D721Med (cell line): Measurements from ENCODE around the gene PTX3.

Source experiments
- DNase-seq: peaks from one replicate; pipeline ENCODE4 v3.0.0; 2011; ENCODE audit warnings: low spot score; ENCODE audit not compliant: insufficient read length
- FAIRE-seq: peaks from 2 replicates; lab custom pipeline; 2011; peaks lifted over from hg19 to GRCh38; lab: Jason Lieb, UNC
- TF ChIP-seq, protein P1 (sequence below): IDR thresholded peaks from 2 replicates; pipeline ENCODE4 v1.5.1; 2012; ENCODE audit warnings: mild to moderate bottlenecking, control low read depth; ENCODE audit not compliant: insufficient read depth; ENCODE audit errors: missing control alignments

The PTX3 gene

DNA sequence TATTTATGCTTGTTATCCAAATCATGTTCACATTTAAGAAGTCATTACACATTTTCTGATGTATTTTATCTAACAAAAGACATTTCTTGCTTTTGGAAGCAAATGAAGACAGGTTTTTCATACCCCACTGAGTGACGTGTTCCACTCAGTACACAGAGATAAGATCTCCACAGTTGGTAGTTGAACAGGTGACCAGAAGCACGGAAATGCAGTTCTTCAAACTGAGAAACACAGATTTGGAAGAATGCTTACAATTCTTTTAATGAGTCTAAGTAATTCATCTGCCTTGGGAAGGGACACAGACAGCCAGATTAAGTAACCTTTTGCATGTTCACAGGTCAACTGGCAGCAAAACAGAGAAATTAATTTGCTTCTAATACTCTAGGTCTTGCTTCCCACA is 23.1 kb downstream of the PTX3 start:
- no peak for FAIRE-seq
- TF ChIP-seq, protein P1, sequence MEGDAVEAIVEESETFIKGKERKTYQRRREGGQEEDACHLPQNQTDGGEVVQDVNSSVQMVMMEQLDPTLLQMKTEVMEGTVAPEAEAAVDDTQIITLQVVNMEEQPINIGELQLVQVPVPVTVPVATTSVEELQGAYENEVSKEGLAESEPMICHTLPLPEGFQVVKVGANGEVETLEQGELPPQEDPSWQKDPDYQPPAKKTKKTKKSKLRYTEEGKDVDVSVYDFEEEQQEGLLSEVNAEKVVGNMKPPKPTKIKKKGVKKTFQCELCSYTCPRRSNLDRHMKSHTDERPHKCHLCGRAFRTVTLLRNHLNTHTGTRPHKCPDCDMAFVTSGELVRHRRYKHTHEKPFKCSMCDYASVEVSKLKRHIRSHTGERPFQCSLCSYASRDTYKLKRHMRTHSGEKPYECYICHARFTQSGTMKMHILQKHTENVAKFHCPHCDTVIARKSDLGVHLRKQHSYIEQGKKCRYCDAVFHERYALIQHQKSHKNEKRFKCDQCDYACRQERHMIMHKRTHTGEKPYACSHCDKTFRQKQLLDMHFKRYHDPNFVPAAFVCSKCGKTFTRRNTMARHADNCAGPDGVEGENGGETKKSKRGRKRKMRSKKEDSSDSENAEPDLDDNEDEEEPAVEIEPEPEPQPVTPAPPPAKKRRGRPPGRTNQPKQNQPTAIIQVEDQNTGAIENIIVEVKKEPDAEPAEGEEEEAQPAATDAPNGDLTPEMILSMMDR: no peak
- DNase-seq: no peak

DNA sequence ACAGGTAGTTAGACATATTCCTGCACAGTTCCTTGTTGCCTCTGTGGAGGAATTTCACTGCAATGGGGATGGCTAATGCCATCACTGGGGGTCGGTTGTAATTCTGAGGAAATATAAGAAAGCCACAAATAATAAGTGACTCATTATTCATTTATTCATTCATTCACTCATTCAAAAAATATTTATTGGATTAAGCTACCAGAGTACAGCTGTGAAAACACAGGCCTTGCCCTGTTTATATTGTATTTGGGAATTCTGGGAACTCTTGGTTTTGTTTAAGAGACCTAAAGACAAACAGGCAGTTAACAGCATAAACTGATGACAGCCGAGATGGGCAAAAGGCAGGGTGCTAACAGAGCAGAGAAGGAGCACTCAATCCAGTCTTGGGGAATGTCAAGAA is 23.6 kb downstream of the PTX3 start:
- FAIRE-seq (no peak), DNase-seq (no peak)
- TF ChIP-seq, protein P1: no peak

DNA sequence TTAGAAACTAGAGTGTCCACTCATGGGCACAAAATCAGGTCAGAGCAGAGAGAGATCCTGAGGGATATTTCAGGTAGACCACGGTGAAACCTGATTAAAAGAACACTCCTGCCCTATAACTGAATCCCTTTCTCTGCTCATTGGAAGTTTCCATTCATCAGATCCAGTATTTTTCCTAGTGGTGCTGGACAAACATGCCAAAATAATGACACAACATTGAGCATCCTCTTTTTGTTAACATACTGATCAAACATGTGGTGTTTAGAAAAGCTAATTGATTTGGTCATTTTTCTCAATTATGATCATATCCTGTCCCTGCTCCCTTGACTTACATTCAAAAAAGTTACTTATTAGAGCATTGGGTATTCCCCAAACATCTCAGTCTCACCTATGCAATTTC is 27.2 kb downstream of the PTX3 start:
- TF ChIP-seq, protein P1: no peak
- no peak for DNase-seq
- FAIRE-seq: no peak

DNA sequence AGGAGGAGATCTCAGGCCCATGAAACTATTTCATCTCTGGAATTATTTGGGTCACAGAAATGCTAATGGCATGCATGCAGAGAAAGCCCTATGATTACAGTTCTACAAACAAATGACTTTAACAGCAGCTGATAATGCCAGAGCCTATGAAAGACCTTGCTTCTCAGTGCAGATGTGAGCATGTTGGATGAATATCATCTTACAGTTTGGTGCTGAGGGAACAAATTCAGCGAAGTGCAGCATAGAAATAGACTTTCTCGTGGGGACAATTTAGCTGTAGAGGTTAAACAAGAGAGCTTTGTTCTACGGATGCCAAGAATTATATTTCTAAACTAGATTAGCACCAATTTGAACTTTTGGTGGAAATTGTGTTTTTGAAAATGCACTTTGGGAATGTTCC is 27.7 kb downstream of the PTX3 start:
- TF ChIP-seq, protein P1: no peak
- DNase-seq (no peak), FAIRE-seq (no peak)

DNA sequence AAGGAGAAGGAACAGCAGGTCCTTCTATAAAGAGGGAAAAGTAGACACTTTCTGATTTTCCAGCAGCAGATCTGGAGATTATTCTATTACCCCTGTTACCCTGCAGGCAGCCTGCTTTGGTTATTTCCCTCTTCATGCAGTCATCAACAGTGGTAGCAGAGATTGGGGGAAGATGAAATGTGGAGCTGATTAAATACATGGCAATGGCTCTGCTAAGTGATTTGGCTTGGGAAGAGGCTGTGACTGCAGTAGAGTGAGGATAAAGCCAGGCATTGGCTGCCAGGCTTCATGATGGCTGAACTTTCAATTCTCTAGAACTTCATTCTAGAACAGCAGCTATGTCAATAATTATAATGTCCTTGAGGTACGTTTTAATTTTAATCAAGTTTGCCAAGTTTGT is 29.1 kb downstream of the PTX3 start:
- DNase-seq (no peak), FAIRE-seq (no peak)
- TF ChIP-seq, protein P1: no peak

DNA sequence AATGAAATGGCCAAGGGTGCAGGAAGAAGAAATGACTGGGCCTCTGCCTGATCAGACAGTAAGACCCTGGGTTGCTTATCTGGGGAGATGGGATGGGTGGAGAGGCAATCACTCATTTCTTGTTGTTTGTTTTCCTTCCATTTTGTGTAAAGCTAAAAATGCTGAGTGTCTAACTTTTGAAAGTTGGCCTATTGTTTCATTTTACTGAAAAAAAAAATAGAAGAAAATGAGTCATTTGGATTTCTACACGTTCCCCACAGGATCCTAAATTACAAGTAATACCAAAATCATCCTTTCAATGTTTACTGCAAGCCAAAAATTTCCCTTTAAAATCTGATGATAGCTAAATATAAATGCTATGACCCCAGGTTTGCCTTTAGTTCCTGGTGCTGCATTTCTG is 30.6 kb downstream of the PTX3 start:
- no peak for DNase-seq
- TF ChIP-seq, protein P1: no peak
- no peak for FAIRE-seq

DNA sequence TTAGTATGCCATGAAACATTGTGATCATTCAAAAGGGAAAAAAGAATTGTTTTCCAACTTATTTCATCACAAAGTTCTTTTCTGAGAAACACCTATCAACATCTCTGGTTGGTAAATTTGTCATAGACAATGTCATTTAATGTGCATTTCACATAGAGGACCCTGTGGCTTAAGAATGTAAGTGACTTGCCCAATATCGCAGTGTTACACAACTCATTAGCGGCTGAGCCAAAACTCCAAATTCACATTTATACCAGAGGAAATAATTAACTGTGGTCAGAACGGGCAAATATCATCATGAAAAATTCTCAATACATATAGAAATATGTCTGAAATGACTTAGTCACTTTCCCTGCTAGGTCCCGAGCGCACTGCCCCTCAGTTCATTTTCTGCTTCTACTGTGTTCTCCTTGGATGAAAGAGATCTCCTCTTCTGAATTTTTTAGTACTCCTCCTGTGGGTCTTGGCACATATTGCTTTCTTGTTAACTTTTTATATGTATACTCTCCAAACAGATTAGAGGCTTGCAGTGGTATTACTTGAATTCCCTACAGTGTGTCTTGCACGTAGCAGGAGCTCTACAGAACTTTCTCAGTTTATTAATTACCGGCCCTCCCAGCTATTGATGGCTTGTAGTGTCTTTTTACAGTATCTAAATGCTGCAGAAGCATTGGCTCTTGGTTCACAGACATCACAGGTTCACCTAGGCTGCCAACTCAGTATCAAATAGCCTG is 33.1 kb downstream of the PTX3 start:
- FAIRE-seq: no peak
- no peak for DNase-seq
- TF ChIP-seq, protein P1: no peak
